Effector CD8-positive, alpha-beta T cell (primary cell): ENCODE data around the gene METRNL.
"Not testable (repeated sequence)": the region's sequence is repeated elsewhere in the genome, so short reads cannot be mapped to it uniquely, and the experiment has no call there.

ENCODE experiments used
- DNase-seq: peaks from one replicate; lab custom pipeline; 2025; lab: John Stamatoyannopoulos, UW

The METRNL gene

DNA sequence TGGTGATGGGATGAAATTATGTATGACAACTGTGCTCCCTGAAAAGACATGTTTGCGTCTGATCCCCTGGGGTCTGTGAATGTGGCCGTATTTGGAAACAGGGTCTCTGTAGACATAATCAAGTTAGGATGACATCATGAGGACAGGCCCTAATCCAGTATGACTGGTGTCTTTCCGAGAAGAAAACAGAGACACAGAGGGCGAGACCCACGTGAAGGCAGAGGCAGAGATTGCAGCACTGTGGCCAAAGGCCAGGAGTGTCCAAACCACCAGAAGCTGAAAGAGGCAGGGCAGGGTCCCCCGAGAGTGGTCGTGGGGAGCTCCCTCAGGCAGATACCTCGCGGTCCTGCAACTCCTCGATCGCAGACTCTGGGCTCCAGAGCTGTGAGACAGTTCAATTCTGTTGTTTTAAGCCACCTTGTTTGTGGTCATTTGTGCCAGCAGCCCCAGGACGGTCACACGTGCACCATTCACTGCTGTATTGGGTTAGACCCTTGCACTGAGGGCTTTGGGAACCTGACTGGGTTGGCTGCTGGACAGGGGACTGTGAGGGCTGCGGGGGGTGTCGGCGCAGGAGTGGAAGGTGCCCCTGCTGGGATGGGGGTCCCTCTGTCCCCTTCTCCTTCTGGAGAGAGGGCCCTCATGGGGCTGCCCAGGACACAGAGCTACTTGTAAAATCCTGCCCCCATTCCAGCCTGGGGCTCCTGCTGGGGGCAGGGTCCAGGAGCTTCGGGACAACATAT is 27.7 kb downstream of the METRNL start:
- DNase-seq = no peak

- DNase-seq = no peak
Measured at GRCh38 chr17:83107656-83108048, 28.2 kb downstream of the METRNL start.

DNA sequence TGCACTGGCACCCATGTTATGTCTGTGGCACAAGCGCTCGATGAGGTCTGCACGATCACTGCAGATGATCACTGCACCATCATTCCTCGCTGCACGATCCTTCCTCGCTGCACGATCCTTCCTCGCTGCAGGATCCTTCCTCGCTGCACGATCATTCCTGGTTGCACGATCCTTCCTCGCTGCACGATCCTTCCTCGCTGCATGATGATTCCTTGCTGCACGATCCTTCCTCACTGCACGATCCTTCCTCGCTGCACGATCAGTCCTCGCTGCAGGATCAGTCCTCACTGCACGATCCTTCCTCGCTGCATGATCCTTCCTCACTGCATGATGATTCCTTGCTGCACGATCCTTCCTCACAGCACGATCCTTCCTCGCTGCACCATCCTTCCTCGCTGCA is 29.3 kb downstream of the METRNL start:
- DNase-seq = no peak

DNA sequence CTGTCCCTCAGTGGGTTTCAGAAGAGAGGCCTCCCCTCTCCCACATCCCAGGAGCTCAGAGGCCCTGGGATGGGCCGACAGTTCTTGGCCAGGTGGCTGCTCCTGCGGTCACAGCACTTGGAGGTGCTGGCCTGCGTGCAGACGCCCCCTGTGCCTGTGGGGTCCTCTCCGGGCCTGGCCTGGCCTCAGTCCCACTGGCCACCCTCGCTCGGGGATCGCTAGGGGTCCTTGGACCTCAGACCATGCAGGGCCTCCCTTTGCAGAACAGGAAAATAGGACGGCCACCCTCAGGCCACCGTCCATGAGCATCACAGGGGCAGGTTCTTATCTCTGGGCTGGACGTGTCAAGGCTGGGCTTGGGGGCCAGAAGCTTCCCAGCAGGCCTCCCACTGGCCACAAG is 30.0 kb downstream of the METRNL start:
- no peak for DNase-seq

- DNase-seq = no peak
Measured at GRCh38 chr17:83109793-83110645, 30.6 kb downstream of the METRNL start.

GRCh38 chr17:83110735-83111134 is 31.3 kb downstream of the METRNL start:
- DNase-seq = no peak

DNA sequence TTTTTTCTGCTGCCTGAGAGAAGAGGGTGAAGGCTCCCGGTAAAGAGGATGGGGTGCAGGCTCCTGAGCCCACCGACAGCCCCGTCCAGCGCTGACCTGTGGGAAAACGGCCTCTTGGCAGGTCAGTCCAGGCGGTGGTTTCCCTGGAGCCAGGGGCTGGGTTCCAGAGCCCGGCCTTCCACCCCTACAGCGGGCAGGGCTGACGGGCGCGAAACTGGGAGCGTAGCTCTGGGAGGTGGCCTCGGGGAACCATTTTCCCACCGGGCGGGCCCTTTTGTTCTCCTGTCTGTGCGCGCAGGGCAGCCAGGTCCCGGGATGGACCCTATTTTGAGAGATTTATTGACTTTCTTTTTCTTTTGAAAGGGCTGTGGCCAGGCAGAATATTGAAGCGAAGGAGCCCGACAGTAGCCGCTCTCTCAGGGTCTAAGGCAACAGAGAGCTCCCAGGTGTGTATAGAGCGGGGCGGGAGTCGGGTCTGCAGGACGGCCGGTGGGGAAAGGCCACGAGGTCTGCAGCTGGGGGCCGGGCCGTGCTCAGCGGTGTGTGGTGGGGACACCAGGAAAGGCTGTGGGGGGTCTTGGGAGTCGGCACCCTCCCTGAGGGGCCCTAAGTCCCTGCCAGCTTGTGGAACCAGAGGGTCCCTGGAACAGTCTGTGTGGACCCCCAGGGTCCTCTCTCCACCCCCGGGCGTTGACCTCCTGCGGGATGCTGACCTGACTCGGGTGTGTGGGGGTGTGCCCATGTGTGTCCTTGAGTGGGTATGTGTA is 32.3 kb downstream of the METRNL start:
- DNase-seq = no peak

- no peak for DNase-seq
Measured at GRCh38 chr17:83113381-83113780, 34.0 kb downstream of the METRNL start.

DNA sequence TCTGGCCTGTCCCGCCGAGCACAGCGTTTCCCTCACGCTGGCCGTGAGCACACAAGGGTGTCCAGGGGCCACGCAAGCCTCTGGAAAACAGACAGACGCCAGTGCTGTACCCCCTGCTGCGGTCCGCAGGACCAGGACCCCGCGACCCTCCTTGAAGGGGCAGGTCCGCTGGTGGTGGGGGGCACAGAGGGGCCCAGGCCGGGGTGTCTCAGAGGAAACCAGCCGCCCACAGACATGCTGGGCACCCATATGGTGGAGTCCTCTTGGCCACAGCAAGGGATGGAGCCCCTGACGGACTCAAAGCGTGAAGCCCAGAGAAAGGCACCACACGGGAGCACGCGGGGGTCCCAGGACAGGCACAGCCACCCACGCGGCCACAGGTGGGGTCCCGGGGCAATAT is 34.4 kb downstream of the METRNL start:
- DNase-seq = no peak

DNA sequence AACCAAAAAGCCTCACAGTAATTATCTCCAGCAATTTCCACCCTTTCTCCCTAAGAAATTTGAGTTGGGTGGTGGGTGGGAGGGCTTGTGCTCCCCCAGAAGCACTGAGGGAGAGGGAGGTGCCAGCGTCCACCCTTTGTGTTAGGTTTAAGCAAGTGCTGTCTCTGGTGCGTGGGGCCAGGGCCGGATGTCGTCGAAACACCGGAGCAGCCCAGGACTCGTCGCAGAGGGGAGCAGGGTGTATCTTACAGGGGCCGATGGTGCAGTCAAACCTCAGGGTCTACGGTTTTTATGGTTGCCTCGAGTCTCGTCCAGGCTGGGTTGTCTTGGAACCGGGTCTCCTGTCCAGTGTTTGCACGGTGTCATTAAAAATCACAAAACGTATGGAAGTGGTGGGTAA is 35.3 kb downstream of the METRNL start:
- no peak for DNase-seq

DNA sequence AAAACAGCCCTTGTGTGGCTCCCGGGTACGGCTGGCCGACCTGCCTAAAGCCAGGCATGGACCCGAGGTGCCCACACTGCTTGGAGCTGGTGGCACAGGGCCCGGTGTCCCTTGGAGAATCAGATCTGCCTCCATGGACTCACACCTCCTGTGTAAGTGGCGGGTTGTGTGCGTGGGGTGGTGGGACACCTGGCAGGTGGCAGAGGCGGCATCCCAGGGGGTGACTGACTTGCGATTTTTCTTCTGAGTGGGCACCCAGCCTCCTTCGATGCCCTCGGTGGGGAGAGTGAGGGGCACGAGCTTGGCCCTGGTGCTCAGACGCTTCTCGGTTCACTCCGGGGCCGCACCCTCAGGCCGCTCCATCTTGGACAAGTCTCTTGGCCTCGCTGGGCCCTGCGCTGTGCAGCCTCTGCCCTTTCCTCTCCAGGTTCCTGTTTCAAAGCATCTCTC is 35.8 kb downstream of the METRNL start:
- no peak for DNase-seq

DNA sequence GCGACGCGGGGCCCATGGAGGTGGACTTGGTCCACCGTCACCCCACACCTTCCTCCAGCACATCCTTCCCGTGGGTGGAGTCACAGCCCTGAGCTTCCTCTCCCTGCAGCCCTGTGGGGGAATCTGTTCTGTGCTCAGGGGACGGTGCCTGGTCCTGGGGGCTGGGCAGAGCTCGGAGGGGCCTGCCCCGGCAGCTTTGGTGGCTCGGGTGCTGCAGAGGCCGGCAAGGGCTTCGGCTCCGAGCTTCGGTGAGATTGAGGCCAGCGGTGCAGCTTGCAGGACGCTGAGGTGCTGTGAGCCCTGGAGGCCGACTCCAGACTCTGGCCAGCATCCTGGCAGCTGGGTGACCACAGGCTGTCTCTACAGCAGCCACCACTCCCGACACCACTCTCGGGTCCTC is 36.4 kb downstream of the METRNL start:
- DNase-seq = no peak

DNA sequence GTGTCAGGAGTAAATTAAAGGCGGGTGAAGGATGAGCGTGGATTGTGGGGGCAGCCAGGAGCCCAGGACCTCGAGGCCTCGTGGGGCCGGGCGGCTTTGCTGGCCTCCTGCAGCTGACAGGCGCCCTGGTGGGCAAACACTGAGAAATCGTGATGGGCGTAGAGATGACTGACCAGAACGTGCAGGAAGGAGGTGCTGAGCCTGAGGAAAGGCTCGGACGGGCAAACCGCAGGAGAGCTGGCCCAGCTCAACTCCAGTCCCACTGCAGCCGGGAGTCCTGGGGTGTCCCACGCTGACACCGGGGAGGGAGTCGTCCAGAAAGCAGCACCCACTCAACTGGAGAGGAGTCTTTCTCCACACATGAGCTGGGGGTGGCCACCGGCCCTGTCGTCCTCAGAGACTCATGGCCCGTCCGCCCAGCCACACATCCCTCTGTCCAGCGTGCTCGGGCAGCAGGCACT is 36.9 kb downstream of the METRNL start:
- no peak for DNase-seq

DNA sequence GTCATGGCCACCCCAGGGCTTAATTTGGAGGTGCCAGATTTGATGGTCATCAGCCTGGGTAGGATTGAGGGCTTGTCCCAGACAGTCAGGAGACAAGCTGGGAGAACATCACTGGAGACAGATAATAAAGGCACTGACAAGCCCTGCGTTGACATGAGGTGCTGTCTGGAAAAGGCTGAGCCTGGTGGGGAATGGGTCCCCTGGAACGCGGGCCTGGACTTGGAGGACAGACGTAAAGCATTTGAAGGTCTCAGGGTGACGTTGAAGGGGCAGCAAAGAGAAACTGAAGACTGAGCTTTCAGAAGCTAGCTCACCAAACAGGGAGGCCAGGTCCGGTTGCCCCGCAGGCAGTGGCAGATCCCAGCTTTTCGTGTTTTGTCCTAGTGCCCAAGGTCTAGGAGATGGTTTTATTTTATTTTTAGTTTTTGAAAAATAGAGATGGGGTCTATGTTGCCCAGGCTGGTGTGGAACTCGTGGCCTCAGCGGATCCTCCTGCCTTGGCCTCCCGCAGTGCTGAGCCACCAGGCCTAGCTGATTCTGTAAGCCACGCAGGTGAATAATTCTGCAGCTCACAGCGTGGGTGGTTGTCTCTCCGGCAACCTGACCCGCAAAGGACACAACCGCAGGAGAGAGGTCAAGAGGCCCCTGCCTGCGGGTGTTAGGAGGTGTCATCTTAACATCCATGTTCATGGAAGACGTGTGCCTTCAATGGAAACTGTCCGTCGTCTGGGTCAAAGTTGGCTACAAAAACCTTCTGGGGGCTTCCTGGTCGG is 37.6 kb downstream of the METRNL start:
- DNase-seq = no peak

- no peak for DNase-seq
Measured at GRCh38 chr17:83117583-83117982, 38.2 kb downstream of the METRNL start.

GRCh38 chr17:83118071-83118841 is 38.8 kb downstream of the METRNL start:
- no peak for DNase-seq

- no peak for DNase-seq
Measured at GRCh38 chr17:83119987-83120864, 40.8 kb downstream of the METRNL start.

GRCh38 chr17:83121473-83121872 is 42.1 kb downstream of the METRNL start:
- not testable (repeated sequence) for DNase-seq

- no peak for DNase-seq
Measured at GRCh38 chr17:83121921-83122820, 42.8 kb downstream of the METRNL start.
